DMS 273 treated with DMSO at 0.1 percent for 48 hours (cell line): ENCODE measurements around the gene ADH1A.
"Not testable (repeated sequence)": the region's sequence is repeated elsewhere in the genome, so short reads cannot be mapped to it uniquely, and the experiment has no call there.

Experiments used
- DNase-seq: peaks from one replicate; lab custom pipeline; 2025; lab: John Stamatoyannopoulos, UW

ADH1A gene

GRCh38 chr4:99290848-99291786, at the start of gene ADH1A:
ADH1A (minus strand) TSS chr4:99290985; CDS start chr4:99290914, 71 bp downstream.
- DNase-seq = no peak

GRCh38 chr4:99339172-99339571, 48.4 kb upstream of the ADH1A start:
- DNase-seq = no peak

GRCh38 chr4:99336553-99336952, 45.8 kb upstream of the ADH1A start:
- DNase-seq = no peak

GRCh38 chr4:99334880-99335279, 44.1 kb upstream of the ADH1A start:
- DNase-seq = no peak

- DNase-seq = no peak
Measured at GRCh38 chr4:99330648-99331047, 39.9 kb upstream of the ADH1A start.

- no peak for DNase-seq
Measured at GRCh38 chr4:99329876-99330275, 39.1 kb upstream of the ADH1A start.

GRCh38 chr4:99324979-99325378, 34.2 kb upstream of the ADH1A start:
- no peak for DNase-seq

- DNase-seq = no peak
Measured at GRCh38 chr4:99324361-99324760, 33.6 kb upstream of the ADH1A start.

- peak; percentile 88 for DNase-seq
Measured at GRCh38 chr4:99323756-99324155, 33.0 kb upstream of the ADH1A start.

GRCh38 chr4:99321241-99322191, 30.7 kb upstream of the ADH1A start, which contains the start of gene ADH1B:
ADH1B (minus strand) TSS chr4:99321401; CDS start chr4:99321331, 70 bp downstream.
- no peak for DNase-seq

- DNase-seq = not testable (repeated sequence)
Measured at GRCh38 chr4:99317811-99318210, 27.0 kb upstream of the ADH1A start.

- DNase-seq = no peak
Measured at GRCh38 chr4:99317354-99317753, 26.6 kb upstream of the ADH1A start.

- no peak for DNase-seq
Measured at GRCh38 chr4:99315839-99316238, 25.1 kb upstream of the ADH1A start.

- no peak for DNase-seq
Measured at GRCh38 chr4:99314211-99314610, 23.4 kb upstream of the ADH1A start.

GRCh38 chr4:99310389-99310788, 19.6 kb upstream of the ADH1A start:
- DNase-seq = no peak

- DNase-seq = no peak
Measured at GRCh38 chr4:99305638-99306400, 15.0 kb upstream of the ADH1A start.

- DNase-seq = no peak
Measured at GRCh38 chr4:99301376-99302164, 10.8 kb upstream of the ADH1A start.

GRCh38 chr4:99300934-99301333, 10.1 kb upstream of the ADH1A start:
- peak; percentile 53 for DNase-seq

- no peak for DNase-seq
Measured at GRCh38 chr4:99293357-99293756, 2.6 kb upstream of the ADH1A start.

- no peak for DNase-seq
Measured at GRCh38 chr4:99285387-99285786, 5.4 kb downstream of the ADH1A start.

GRCh38 chr4:99282731-99283130, 8.1 kb downstream of the ADH1A start:
- no peak for DNase-seq
